PFSK-1 (cell line): ENCODE data around the gene RAP1A.

Experiments used
- FOXP2 ChIP-seq: optimal IDR thresholded peaks from 2 replicates; pipeline ENCODE3; 2011; ENCODE audit warnings: borderline replicate concordance, control low read depth, inconsistent platforms; ENCODE audit not compliant: insufficient read depth; ENCODE audit errors: extremely low read length, extremely low read depth
- POLR2AphosphoS5 ChIP-seq: IDR thresholded peaks from 2 replicates; pipeline ENCODE4 v1.6.1; 2012; ENCODE audit warnings: low read depth, mild to moderate bottlenecking, control low read depth, low read length, moderate library complexity
- REST ChIP-seq, 2 experiments: IDR thresholded peaks; 2 replicates each; pipeline versions ENCODE4 v1.6.1 to v1.8.0; 2011 to 2012; ENCODE audit warnings: low read depth in 2 of 2, low read length in 2 of 2, control low read depth in 1 of 2, inconsistent platforms in 1 of 2, mild to moderate bottlenecking in 1 of 2, moderate library complexity in 1 of 2; ENCODE audit not compliant: insufficient read depth in 1 of 2
- SIN3A ChIP-seq: IDR thresholded peaks from 2 replicates; pipeline ENCODE4 v1.6.1; 2012; ENCODE audit warnings: mild to moderate bottlenecking, low read length, moderate library complexity, borderline replicate concordance; ENCODE audit not compliant: insufficient read depth
- TAF1 ChIP-seq: IDR thresholded peaks from 2 replicates; pipeline ENCODE4 v1.6.1; 2012; ENCODE audit warnings: low read length, control low read depth, borderline replicate concordance; ENCODE audit not compliant: insufficient read depth

The RAP1A gene

GRCh38 chr1:111677604-111678003, 58.0 kb downstream of the RAP1A start:
- TF ChIP-seq TAF1, result no peak
- no peak for TF ChIP-seq SIN3A
- TF ChIP-seq FOXP2, result no peak
- TF ChIP-seq POLR2AphosphoS5, result no peak
- no peak for TF ChIP-seq REST (IDR thresholded peaks at IDR 0.05; ENCODE audit: insufficient read depth in 1 of 2, low read depth in 2 of 2, low read length in 2 of 2)

- no peak for TF ChIP-seq REST (IDR thresholded peaks at IDR 0.05; ENCODE audit: insufficient read depth in 1 of 2, low read depth in 2 of 2, low read length in 2 of 2)
- TF ChIP-seq FOXP2, result no peak
- TF ChIP-seq SIN3A, result no peak
- no peak for TF ChIP-seq TAF1
- no peak for TF ChIP-seq POLR2AphosphoS5
Measured at GRCh38 chr1:111679541-111679940, 60.0 kb downstream of the RAP1A start.

- TF ChIP-seq REST (IDR thresholded peaks at IDR 0.05; ENCODE audit: insufficient read depth in 1 of 2, low read depth in 2 of 2, low read length in 2 of 2) (no peak), FOXP2 (no peak), POLR2AphosphoS5 (no peak), TAF1 (no peak), SIN3A (no peak)
Measured at GRCh38 chr1:111690306-111690617, 70.7 kb downstream of the RAP1A start.

- no peak for TF ChIP-seq POLR2AphosphoS5
- TF ChIP-seq SIN3A, result no peak
- TF ChIP-seq FOXP2, result no peak
- no peak for TF ChIP-seq TAF1
- no peak for TF ChIP-seq REST (IDR thresholded peaks at IDR 0.05; ENCODE audit: insufficient read depth in 1 of 2, low read depth in 2 of 2, low read length in 2 of 2)
Measured at GRCh38 chr1:111691886-111692285, 72.3 kb downstream of the RAP1A start.

- TF ChIP-seq SIN3A, result no peak
- TF ChIP-seq FOXP2, result no peak
- no peak for TF ChIP-seq POLR2AphosphoS5
- no peak for TF ChIP-seq REST (IDR thresholded peaks at IDR 0.05; ENCODE audit: insufficient read depth in 1 of 2, low read depth in 2 of 2, low read length in 2 of 2)
- TF ChIP-seq TAF1, result no peak
Measured at GRCh38 chr1:111695801-111696200, 76.2 kb downstream of the RAP1A start.
